ENCODE data around the gene CCDC170.

DNA sequence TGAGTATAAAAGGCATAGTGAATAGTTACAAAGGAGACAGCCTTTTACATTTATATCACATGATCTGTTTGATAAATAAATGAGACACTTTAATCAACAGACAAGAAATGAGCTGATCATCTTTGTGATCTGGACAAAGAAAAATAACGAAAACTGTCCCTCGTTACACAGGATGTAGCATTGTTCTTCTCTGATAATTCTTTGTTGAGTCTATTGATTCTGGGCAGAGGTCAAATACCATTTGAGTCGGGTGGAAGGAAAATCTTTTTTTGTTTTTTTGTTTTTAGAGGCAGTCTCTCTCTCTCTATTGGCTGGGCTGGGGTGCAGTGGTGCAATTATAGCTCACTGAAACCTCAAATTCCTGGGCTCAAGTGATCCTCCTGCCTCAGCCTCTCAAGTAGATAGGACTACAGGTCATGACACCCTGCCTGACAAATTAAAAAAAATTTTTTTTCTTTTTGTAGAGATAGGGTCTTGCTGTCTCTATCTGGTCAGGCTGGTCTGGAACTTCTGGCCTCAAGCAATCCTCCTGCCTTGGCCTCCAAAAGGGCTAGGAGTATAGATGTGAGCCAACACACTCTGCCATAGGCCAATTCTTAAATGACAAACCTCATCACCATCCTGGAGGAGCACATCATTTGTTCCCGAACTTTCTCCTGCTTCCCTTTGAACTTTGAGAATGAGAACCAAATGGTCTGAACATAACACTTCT, 41.8 kb downstream of the CCDC170 start:
- TF ChIP-seq, protein P1, sequence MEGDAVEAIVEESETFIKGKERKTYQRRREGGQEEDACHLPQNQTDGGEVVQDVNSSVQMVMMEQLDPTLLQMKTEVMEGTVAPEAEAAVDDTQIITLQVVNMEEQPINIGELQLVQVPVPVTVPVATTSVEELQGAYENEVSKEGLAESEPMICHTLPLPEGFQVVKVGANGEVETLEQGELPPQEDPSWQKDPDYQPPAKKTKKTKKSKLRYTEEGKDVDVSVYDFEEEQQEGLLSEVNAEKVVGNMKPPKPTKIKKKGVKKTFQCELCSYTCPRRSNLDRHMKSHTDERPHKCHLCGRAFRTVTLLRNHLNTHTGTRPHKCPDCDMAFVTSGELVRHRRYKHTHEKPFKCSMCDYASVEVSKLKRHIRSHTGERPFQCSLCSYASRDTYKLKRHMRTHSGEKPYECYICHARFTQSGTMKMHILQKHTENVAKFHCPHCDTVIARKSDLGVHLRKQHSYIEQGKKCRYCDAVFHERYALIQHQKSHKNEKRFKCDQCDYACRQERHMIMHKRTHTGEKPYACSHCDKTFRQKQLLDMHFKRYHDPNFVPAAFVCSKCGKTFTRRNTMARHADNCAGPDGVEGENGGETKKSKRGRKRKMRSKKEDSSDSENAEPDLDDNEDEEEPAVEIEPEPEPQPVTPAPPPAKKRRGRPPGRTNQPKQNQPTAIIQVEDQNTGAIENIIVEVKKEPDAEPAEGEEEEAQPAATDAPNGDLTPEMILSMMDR (IDR thresholded peaks at IDR 0.05; ENCODE audit: insufficient read depth, low read length): no peak
- TF ChIP-seq POLR2AphosphoS5 (IDR thresholded peaks at IDR 0.05; ENCODE audit: low read depth) (no peak), GABPA (IDR thresholded peaks at IDR 0.05; ENCODE audit: low read depth) (no peak), SPI1 (IDR thresholded peaks at IDR 0.05; ENCODE audit: borderline replicate concordance, low read depth) (no peak)
- TF ChIP-seq, protein P2, sequence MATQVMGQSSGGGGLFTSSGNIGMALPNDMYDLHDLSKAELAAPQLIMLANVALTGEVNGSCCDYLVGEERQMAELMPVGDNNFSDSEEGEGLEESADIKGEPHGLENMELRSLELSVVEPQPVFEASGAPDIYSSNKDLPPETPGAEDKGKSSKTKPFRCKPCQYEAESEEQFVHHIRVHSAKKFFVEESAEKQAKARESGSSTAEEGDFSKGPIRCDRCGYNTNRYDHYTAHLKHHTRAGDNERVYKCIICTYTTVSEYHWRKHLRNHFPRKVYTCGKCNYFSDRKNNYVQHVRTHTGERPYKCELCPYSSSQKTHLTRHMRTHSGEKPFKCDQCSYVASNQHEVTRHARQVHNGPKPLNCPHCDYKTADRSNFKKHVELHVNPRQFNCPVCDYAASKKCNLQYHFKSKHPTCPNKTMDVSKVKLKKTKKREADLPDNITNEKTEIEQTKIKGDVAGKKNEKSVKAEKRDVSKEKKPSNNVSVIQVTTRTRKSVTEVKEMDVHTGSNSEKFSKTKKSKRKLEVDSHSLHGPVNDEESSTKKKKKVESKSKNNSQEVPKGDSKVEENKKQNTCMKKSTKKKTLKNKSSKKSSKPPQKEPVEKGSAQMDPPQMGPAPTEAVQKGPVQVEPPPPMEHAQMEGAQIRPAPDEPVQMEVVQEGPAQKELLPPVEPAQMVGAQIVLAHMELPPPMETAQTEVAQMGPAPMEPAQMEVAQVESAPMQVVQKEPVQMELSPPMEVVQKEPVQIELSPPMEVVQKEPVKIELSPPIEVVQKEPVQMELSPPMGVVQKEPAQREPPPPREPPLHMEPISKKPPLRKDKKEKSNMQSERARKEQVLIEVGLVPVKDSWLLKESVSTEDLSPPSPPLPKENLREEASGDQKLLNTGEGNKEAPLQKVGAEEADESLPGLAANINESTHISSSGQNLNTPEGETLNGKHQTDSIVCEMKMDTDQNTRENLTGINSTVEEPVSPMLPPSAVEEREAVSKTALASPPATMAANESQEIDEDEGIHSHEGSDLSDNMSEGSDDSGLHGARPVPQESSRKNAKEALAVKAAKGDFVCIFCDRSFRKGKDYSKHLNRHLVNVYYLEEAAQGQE (IDR thresholded peaks at IDR 0.05; ENCODE audit: insufficient replicate concordance, low read depth): no peak

Measured in HL-60 (cell line).